Neuronal stem cell (in vitro differentiated cells): ENCODE data around the gene CCT5.

ENCODE experiments used
- DNase-seq: peaks from one replicate; pipeline ENCODE4 v3.0.0-alpha.2; 2013; ENCODE audit warnings: low spot score
- H2AFZ ChIP-seq: one replicate; pipeline ENCODE4 v1.6.1; 2013; ENCODE audit warnings: mild to moderate bottlenecking, low read length, inconsistent platforms
- H2AK5ac ChIP-seq: 2 replicates; pipeline ENCODE4 v1.6.1; 2013; ENCODE audit warnings: low read depth, mild to moderate bottlenecking, inconsistent platforms, low read length, moderate library complexity, mixed read lengths
- H2BK120ac ChIP-seq: 2 replicates; pipeline ENCODE4 v1.6.1; 2013; ENCODE audit warnings: low read depth, mild to moderate bottlenecking, inconsistent platforms, low read length, moderate library complexity, mixed read lengths
- H2BK12ac ChIP-seq: one replicate; pipeline ENCODE4 v1.6.1; 2013; ENCODE audit warnings: low read length, inconsistent platforms
- H2BK15ac ChIP-seq: 2 replicates; pipeline ENCODE4 v1.6.1; 2013; ENCODE audit warnings: mild to moderate bottlenecking, low read length, inconsistent platforms, mixed read lengths
- H2BK5ac ChIP-seq: one replicate; pipeline ENCODE4 v1.6.1; 2013; ENCODE audit warnings: inconsistent platforms, mild to moderate bottlenecking, low read length, moderate library complexity
- H3K14ac ChIP-seq: one replicate; pipeline ENCODE4 v1.6.1; 2013; ENCODE audit warnings: low read length, inconsistent platforms
- H3K18ac ChIP-seq: 2 replicates; pipeline ENCODE4 v1.6.1; 2013; ENCODE audit warnings: low read length, inconsistent platforms
- H3K23ac ChIP-seq: 2 replicates; pipeline ENCODE4 v1.6.1; 2013; ENCODE audit warnings: low read depth, mild to moderate bottlenecking, mixed read lengths, low read length, inconsistent platforms; ENCODE audit not compliant: poor library complexity
- H3K27ac ChIP-seq: replicated peaks from 3 replicates; pipeline ENCODE4 v1.5.1; 2013; ENCODE audit warnings: low read length, inconsistent platforms
- H3K27me3 ChIP-seq, 3 experiments: 2 replicates each; pipeline ENCODE4 v1.6.1; 2013; ENCODE audit warnings: low read length in 3 of 3, mild to moderate bottlenecking in 2 of 3, inconsistent platforms in 1 of 3, low read depth in 1 of 3, mixed read lengths in 1 of 3, moderate library complexity in 1 of 3; ENCODE audit not compliant: control insufficient read depth in 3 of 3, insufficient read depth in 3 of 3
- H3K36me3 ChIP-seq, 2 donors: replicated peaks in 1 of 2; 2 replicates each; pipeline ENCODE4 v1.6.1; 2013; ENCODE audit warnings: low read length in 2 of 2; ENCODE audit not compliant: control insufficient read depth in 2 of 2, insufficient read depth in 2 of 2
- H3K4ac ChIP-seq: 2 replicates; pipeline ENCODE4 v1.6.1; 2013; ENCODE audit warnings: inconsistent platforms, mild to moderate bottlenecking, low read length, moderate library complexity
- H3K4me1 ChIP-seq, 2 donors: 1 replicate in 1 of 2; 2 replicates in 1 of 2; pipeline ENCODE4 v1.6.1; 2013; ENCODE audit warnings: low read length in 2 of 2, low read depth in 1 of 2; ENCODE audit not compliant: control insufficient read depth in 2 of 2, insufficient read depth in 1 of 2
- H3K4me2 ChIP-seq: one replicate; pipeline ENCODE4 v1.6.1; 2013; ENCODE audit warnings: mild to moderate bottlenecking, low read length, inconsistent platforms; ENCODE audit not compliant: insufficient read depth, poor library complexity, severe bottlenecking
- H3K4me3 ChIP-seq, 2 donors: 2 replicates each; pipeline ENCODE4 v1.5.1; 2013; ENCODE audit warnings: low read length in 2 of 2, mild to moderate bottlenecking in 2 of 2, inconsistent platforms in 1 of 2, moderate library complexity in 1 of 2
- H3K79me1 ChIP-seq: one replicate; pipeline ENCODE4 v1.6.1; 2013; ENCODE audit warnings: low read depth, mild to moderate bottlenecking, inconsistent platforms, low read length, moderate library complexity
- H3K9ac ChIP-seq: one replicate; pipeline ENCODE4 v1.6.1; 2013; ENCODE audit warnings: mild to moderate bottlenecking, low read depth, low read length, inconsistent platforms; ENCODE audit not compliant: poor library complexity
- H3K9me3 ChIP-seq, 2 donors: replicated peaks in 1 of 2; 2 replicates each; pipeline versions ENCODE3 to v1.6.1; 2013; ENCODE audit warnings: low read length in 2 of 2, mild to moderate bottlenecking in 2 of 2, inconsistent platforms in 1 of 2, low read depth in 1 of 2, mixed read lengths in 1 of 2, moderate library complexity in 1 of 2; ENCODE audit not compliant: control insufficient read depth in 2 of 2, insufficient read depth in 1 of 2
- H4K8ac ChIP-seq: one replicate; pipeline ENCODE4 v1.6.1; 2013; ENCODE audit warnings: low read depth, mild to moderate bottlenecking, inconsistent platforms, low read length, moderate library complexity
- H4K91ac ChIP-seq: one replicate; pipeline ENCODE4 v1.6.1; 2013; ENCODE audit warnings: low read length, low read depth, mild to moderate bottlenecking, inconsistent platforms; ENCODE audit not compliant: poor library complexity
- WGBS, 2 donors: extraction: QIAGEN DNeasy Blood & Tissue Kit; methylation state at CpG; one replicate each; pipeline ENCODE4 v1.1.7; 2013; ENCODE audit warnings: missing lambda C conversion rate in 2 of 2, mixed read lengths in 1 of 2; ENCODE audit not compliant: insufficient read length in 2 of 2, insufficient replicate concordance in 1 of 2; ENCODE audit errors: extremely low coverage in 2 of 2; 5-methylcytosine and 5-hydroxymethylcytosine counted together

The CCT5 gene

DNA sequence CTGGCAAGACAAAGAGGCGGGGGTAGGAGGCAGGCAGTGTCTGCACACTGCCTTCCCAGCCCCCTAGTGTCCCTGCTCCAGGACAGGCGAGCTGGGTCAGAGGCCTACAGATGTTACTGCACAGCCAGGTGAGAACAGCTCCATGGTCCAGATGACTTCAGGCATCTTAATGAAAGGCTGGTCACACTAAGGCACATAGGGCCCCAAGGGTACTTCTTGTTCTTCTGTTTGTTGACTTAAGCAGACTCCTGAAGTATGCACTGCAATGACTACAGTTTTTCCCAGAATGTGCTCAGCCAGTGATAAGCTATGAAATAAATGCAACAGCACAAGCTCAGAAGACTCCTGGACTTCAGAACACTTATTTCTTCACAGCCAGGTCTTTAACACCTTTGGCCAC lies 27.8 kb upstream of the CCT5 start:
- Histone ChIP-seq H2AK5ac (no peak overlapping the region), H4K8ac (no peak overlapping the region), H3K4me3 (no peak overlapping the region), H3K27ac (no peak overlapping the region), H2AFZ (no peak overlapping the region), H3K36me3 (peaks cover 0 to 2% of the 10 kb centered on the region in 2 donors), H3K27me3 (no peaks in the 10 kb centered on the region), H2BK12ac (no peak overlapping the region), H2BK5ac (no peak overlapping the region), H2BK120ac (no peak overlapping the region), H3K14ac (no peak overlapping the region), H2BK15ac (no peak overlapping the region), H3K18ac (no peak overlapping the region), H4K91ac (no peak overlapping the region), H3K4ac (no peak overlapping the region), H3K9me3 (peaks cover 0 to 6% of the 10 kb centered on the region in 2 donors), H3K9ac (no peak overlapping the region), H3K79me1 (no peaks in the 10 kb centered on the region), H3K4me2 (no peak overlapping the region), H3K23ac (no peak overlapping the region), H3K4me1 (no peaks in the 10 kb centered on the region)
- WGBS, 2 donors = no CpG with 5 or more reads among the region's 2 CpGs
- no peak for DNase-seq

DNA sequence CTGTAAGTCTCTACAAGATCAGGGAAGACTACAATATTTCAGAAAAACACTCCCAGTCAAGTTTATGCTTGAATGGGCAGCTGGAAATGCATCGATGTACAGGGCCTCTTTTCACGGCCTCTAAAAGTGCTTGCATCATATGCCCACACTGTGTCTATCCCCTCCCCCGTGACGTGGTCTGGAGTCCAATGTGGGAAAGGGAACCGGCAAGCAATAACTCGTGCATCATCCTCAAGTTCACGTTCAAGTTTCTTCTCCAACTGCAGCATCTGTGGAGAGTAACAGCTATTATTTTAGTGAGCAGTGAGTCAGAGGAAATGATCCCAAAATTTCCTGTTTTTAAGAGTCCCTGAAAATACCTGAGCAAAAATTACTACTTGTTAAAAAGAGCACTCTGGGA lies 22.7 kb upstream of the CCT5 start:
- Histone ChIP-seq H4K91ac (no peak overlapping the region), H3K79me1 (no peaks in the 10 kb centered on the region), H4K8ac (no peak overlapping the region), H3K14ac (no peak overlapping the region), H3K27ac (no peak overlapping the region), H2BK12ac (no peak overlapping the region), H3K23ac (no peak overlapping the region), H3K36me3 (peaks cover 0 to 1% of the 10 kb centered on the region in 2 donors), H3K27me3 (no peaks in the 10 kb centered on the region), H3K4me3 (no peak overlapping the region), H3K4me1 (no peaks in the 10 kb centered on the region), H2AFZ (no peak overlapping the region), H2AK5ac (no peak overlapping the region), H2BK15ac (no peak overlapping the region), H2BK120ac (no peak overlapping the region), H3K9me3 (peaks cover 0 to 6% of the 10 kb centered on the region in 2 donors), H2BK5ac (no peak overlapping the region), H3K4ac (no peak overlapping the region), H3K18ac (no peak overlapping the region), H3K9ac (no peak overlapping the region), H3K4me2 (no peak overlapping the region)
- no peak for DNase-seq
- WGBS, 2 donors = no CpG with 5 or more reads among the region's 7 CpGs

DNA sequence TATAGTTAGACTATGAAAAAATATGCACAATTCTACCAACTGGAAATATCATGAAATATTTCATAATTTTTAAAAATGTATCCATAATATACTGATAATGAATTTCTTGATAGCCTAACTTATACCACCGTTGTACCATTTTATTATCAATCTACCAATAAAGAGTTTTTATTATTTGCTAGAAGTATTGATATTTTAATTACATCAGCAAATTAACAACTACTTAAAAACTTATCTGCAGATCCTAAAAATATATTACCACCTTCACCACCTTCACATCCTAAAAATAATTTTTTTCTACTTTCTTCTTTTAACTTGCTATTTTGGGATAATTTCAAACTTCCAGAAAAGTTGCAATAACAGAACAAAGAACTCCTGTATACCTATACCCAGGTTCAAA lies 21.8 kb upstream of the CCT5 start:
- DNase-seq = no peak
- Histone ChIP-seq H3K23ac (no peak overlapping the region), H2BK12ac (no peak overlapping the region), H3K4ac (no peak overlapping the region), H3K9ac (no peak overlapping the region), H4K8ac (no peak overlapping the region), H2BK15ac (no peak overlapping the region), H3K14ac (no peak overlapping the region), H3K27me3 (no peaks in the 10 kb centered on the region), H4K91ac (no peak overlapping the region), H3K4me3 (no peak overlapping the region), H3K18ac (no peak overlapping the region), H2BK120ac (no peak overlapping the region), H3K36me3 (peaks cover 5 to 7% of the 10 kb centered on the region in 2 donors), H3K79me1 (no peaks in the 10 kb centered on the region), H2BK5ac (no peak overlapping the region), H2AK5ac (no peak overlapping the region), H3K4me1 (no peaks in the 10 kb centered on the region), H3K9me3 (peaks cover 0 to 6% of the 10 kb centered on the region in 2 donors), H2AFZ (no peak overlapping the region), H3K4me2 (no peak overlapping the region), H3K27ac (no peak overlapping the region)
- no CpG with 5 or more reads among the region's 1 CpG for WGBS, 2 donors

DNA sequence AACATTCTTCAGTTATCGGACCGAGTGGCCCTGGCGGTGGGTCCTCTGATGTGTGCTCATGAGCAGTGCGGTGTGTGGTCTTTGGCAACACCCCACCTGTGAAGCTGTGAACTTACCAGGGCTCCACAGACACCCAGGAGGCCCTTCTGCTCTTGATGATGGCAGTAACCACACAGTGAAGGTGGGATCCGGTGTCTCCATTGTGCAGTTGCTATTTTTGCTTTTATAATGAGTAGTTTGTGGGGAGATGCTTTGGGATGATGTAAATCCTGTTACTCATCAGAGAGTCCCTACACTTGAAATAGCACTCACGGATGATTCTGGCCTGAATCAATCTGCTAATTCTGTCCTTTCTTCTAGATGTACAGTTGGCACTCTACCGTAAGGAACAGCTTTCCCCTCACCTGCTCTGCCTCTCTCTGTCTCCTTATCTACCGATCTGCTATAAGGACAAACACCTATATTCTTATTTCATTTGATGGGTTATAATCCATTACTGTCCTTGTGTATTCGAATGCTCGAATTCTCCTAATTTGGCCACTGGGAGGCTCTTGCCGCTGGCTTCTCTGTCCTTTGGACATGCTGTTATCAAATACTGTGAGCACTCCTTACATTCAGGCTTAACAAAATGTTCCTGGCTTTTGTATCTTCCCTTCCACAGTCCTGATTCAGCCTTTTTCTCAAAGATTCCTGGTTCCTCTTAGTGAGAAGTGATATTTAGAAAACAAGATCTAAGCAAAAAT lies 20.6 kb upstream of the CCT5 start:
- H2AK5ac ChIP-seq = no peak overlapping the region
- H4K91ac ChIP-seq = no peak overlapping the region
- no peak overlapping the region for H2AFZ ChIP-seq
- no peak overlapping the region for H3K4ac ChIP-seq
- H3K36me3 ChIP-seq = peaks cover 5 to 9% of the 10 kb centered on the region in 2 donors
- no peak overlapping the region for H2BK5ac ChIP-seq
- no peak overlapping the region for H3K9ac ChIP-seq
- no peak overlapping the region for H3K14ac ChIP-seq
- no peak overlapping the region for H3K27ac ChIP-seq
- H3K4me2 ChIP-seq = no peak overlapping the region
- peaks cover 0 to 3% of the 10 kb centered on the region in 2 donors for H3K9me3 ChIP-seq
- H3K27me3 ChIP-seq = no peaks in the 10 kb centered on the region
- H2BK12ac ChIP-seq = no peak overlapping the region
- H3K23ac ChIP-seq = no peak overlapping the region
- no peaks in the 10 kb centered on the region for H3K79me1 ChIP-seq
- H3K4me3 ChIP-seq = no peak overlapping the region
- DNase-seq = no peak
- WGBS, 2 donors = no CpG with 5 or more reads among the region's 11 CpGs
- H2BK15ac ChIP-seq = no peak overlapping the region
- H3K4me1 ChIP-seq = no peaks in the 10 kb centered on the region
- no peak overlapping the region for H4K8ac ChIP-seq
- no peak overlapping the region for H3K18ac ChIP-seq
- no peak overlapping the region for H2BK120ac ChIP-seq
